NCI-H1092 treated with DMSO at 0.1 percent for 48 hours (cell line): ENCODE results near the gene PCSK9.
"Not testable (repeated sequence)": the region's sequence is repeated elsewhere in the genome, so short reads cannot be mapped to it uniquely, and the experiment has no call there.

Experiments used
- DNase-seq: peaks from one replicate; lab custom pipeline; 2025; lab: John Stamatoyannopoulos, UW

The PCSK9 gene

DNA sequence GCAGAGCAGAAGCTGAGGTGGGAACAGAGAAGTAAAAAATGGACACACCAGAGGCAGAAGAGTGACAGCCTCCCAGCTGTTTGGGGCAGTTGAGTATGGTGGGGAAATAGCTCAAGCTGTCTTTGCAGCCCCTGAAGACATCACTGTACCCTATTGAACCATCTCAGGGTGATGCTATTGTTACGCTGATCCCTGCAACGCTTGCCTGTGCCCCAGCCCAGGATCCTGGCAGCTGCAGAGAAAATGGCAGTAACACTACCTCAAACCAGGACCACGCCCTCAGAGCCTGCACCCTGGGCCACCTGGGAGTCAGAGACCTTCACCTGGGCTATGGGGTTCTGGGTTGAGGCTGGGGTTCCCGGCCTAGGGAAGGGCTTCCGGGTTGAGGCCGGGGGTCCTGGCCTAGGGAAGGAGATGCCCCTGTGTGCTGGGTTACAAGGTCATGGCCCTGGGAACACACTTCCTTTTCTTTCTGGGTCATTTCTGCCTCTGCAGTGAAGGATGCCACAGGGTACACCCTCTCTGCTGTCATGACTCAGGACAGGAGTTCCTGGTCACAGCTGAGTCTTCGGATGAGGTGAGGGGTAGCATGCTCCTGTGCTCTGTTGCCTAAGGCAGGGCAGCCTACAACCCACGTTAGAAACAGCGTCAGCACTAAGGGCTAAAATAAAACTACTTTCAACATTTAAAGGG lies 29.0 kb upstream of the PCSK9 start:
- DNase-seq: no peak

DNA sequence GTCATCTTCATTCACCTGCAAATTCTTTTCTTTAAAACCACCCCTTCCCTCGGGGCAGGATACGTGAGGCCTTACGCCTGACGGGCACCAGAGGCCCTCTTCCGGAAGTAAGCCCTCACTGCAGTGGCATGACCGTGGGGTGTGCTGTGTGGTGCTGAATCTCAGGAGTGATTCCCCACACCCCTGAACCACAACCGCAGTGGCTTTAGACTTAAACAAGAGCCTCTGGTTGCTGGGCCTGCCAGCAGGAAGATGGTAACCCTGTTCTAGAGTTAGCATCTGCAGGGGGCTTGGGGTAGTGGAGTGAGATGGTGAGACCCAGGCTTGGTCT lies 28.5 kb upstream of the PCSK9 start:
- DNase-seq: no peak

DNA sequence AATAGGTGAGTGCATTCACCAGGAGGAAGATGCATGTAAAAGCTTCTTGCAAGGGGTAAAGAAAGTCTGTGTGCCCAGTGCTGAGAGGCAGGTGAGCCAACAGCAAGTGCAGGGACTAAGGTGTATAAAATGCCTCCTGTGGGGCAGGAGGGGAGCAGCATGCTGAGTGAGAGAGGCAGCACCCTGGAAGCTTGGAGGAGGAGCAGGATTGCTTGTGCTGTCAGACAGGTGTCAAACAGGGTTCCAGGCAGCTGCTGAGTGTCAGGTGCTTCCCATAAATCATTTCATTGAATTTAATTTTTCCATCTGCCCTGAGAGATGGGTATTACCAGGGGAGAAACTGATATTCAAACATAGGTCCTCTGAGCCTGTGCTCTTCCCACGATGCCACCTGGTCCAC lies 26.7 kb upstream of the PCSK9 start:
- DNase-seq: no peak

DNA sequence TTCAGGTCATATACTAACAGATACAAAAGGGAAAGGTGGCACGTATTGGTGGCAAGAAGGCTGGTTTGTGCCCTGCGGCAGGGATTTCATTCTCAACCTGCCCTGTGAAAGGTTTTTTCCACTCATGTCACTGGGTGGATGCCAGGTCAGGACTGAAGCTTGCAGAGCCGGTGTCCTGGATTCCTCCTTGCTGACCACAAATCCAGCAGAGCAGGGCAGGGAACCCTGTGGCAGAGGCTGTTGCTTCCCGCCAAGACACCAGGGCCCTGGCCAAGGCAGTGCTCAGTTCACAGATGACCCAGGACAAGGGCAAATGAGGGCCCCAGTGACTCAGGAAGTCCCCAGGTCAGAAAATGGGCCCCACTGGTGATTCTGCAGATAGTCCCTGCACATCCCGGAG lies 24.2 kb upstream of the PCSK9 start:
- no peak for DNase-seq

DNA sequence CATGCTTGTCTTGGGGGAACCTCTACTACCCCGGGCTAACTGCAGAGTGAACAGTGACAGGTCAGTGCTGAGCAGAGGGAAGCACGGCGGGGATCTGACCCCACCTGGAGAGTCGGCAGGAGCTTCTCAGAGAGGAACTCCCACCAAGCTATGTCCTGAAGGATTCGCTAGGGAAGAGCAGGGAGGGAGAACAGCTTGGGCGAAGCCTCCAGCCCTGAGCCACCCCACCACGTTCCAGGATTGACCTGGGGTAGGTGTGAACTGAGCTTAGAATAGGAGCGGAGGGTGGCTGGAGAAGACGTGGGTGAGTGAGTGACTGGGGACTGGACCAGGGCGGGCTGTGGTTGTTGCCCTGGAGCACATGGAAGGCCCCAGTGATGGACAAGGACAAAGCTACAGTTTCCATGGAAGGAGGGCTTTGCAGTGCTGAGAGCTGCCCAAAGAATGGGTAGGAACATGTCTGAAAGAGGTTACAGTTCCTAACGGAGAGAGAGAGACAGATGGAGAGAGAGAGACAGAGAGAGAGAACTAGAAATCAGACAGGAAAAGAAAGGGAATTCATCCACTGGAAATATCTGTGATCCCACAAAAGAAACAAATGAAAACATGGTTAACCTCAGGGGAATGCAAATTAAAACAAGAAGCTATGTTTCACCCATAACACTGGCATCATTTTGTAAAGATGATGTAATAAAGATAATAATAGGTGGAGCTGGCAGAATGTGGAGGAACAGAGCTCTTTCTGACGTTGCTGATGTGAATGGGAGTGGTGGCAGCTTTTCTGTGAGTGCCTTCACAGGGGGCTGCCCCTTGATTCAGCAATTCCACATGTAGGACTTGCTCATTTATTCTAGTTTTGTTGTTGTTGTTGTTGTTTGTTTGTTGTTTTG lies 23.4 kb upstream of the PCSK9 start:
- no peak for DNase-seq

DNA sequence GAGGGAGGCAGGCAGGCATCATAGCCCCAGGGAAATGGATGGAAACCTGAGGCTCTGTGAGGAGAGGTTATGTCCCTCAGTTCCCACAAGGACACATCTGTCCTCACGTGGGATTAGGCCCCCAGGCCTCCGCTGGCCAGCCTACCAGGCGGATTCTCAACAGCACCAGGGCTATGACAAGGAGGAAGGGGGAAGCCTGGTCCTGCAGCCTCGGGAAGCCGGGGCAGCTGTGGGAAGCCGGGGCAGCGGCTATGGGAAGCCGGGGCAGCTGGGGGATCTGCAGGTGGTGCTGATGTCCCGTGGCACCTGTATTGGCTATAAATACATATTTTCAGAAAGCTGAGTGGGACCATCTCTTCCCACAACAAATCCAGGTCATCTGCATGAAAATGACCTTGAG lies 21.0 kb upstream of the PCSK9 start:
- DNase-seq: no peak

DNA sequence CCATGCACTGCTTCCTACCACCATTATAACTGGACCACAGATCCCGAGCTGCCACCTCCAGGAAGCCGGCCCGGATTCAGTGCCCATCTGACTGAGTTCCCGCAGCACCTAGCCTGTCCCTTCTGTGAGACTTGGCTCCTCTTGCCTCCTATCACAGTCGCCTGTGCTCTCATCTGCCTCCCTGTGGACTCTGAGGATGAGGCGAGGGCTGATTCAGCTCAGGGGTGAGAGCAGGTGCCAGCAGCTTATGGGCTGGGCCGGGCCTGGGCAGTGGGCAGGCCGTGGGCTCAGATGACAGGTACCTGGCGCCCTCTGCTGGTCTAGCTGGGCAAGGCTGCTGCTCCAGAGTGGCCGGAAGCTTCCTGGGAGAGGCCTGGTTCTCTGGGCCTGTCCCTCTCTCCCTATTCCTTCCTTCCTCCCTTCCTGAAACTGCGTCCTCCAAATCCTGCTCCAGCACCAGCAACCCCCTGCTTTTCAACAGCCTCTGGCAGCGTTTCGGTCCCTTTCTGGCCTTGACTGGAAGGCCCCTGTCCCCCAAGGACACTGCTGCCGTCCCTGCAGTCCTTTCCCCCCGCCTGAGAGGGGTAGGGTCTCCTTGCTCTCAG lies 17.3 kb upstream of the PCSK9 start:
- DNase-seq: peak; percentile 79

DNA sequence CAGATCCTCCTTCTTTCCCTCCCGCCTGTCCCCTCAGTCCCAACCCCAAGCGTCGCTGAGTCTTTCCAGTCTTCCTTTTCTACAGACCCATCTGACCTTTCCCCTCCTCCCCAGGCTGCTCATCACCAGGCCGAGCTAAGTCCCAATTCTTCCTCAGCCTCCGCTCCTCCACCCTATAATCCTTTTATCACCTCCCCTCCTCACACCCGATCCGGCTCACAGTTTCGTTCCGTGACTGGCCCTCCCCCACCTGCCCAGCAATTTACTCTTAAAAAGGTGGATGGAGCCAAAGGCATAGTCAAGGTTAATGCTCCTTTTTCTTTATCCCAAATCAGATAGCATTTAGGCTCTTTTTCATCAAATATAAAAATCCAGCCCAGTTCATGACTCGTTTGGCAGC lies 15.2 kb upstream of the PCSK9 start:
- DNase-seq: not testable (repeated sequence)

DNA sequence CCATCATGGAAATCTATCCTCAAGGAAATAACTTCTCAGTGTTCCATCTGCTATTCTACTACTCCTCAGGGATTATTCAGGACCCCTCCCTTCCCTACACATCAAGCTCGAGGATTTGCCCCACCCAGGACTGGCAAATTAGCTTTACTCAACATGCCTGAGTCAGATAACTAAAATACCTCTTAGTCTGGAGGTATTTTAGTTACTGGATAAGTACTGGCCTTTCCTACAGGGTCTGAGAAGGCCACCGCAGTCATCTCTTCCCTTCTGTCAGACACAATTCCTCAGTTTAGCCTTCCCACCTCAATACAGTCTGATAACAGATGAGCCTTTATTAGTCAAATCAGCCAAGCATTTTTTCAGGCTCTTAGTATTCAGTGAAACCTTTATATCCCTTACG lies 12.7 kb upstream of the PCSK9 start:
- DNase-seq: not testable (repeated sequence)

DNA sequence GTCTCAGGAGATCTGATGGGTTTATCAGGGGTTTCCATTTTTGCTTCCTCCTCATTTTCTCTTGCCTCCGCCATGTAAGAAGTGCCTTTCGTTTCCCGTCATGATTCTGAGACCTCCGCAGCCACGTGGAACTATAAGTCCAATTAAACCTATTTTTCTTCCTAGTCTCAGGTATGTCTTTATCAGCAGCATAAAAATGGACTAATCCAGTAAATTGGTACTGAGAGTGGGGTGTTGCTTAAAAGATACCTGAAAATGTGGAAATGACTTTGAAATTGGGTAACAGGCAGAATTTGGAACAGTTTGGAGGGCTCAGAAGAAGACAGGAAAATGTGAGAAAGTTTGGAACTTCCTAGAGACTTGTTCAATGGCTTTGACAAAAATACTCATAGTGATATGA lies 8.2 kb upstream of the PCSK9 start:
- DNase-seq: not testable (repeated sequence)

DNA sequence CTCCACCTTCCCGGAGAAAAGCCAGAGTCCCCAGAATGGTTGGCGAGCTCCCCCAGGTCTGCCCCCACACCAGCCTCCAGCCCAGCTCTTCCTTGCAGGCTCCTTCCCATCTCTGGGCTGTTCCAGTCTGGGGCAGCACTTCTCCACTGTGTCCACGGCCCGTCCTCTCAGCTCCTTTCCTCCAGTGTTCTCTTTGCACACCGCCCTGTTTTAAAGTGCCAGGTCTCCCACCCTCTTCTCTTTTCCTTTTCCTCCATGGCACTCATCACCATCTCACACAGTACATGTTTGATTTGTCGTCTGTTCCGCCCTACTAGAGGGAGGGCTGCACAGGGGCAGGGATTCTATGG lies 6.1 kb upstream of the PCSK9 start:
- DNase-seq: no peak

DNA sequence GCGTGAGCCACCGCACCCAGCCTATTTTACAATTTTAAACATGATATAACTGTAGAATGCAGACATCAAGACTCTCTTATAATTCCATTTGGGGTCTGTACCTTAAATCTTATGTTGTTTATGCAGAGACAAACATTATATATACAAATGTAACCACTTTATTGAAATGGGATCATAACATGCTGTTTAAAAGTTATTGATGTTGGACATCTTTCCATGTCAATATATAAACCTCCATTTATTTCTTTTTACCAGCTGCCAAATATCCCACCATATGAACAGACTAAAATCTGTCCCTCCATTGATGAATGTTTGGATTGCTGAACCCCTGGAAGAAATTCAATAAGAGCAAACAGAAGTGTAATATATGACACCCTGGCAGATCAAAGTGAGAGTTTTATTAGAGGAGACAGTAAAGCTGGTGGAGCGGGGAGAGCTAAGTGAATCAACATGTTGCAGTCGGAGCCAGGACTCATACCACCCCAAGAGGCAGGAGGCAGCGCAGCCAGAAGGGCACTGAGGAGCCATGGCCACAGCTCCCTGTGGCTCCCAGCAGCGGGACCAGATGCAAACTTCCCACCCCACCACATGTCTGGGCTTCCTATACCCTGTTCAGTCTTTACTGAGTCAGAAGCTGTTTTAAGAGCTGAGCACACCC lies 4.7 kb upstream of the PCSK9 start:
- DNase-seq: peak; percentile 67

DNA sequence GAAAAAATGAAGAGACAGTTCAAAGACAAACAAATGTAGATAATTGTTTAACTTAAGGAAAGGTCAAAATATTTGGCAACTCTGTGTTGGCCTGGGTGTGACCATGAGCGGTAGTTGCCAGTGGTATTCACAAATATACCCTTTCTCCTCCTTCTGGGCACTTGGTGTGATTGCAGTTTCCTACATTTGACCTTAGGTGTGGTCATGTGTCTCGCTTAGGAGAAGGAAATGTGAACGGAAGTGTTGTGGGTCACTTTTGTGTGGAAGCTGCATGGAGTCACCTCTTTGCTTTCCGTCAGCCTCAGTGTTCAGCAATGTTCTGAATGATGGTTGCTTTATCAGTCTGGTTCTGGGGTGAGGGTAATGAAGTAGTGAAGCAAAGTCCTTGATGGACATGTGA lies 3.4 kb upstream of the PCSK9 start:
- no peak for DNase-seq

DNA sequence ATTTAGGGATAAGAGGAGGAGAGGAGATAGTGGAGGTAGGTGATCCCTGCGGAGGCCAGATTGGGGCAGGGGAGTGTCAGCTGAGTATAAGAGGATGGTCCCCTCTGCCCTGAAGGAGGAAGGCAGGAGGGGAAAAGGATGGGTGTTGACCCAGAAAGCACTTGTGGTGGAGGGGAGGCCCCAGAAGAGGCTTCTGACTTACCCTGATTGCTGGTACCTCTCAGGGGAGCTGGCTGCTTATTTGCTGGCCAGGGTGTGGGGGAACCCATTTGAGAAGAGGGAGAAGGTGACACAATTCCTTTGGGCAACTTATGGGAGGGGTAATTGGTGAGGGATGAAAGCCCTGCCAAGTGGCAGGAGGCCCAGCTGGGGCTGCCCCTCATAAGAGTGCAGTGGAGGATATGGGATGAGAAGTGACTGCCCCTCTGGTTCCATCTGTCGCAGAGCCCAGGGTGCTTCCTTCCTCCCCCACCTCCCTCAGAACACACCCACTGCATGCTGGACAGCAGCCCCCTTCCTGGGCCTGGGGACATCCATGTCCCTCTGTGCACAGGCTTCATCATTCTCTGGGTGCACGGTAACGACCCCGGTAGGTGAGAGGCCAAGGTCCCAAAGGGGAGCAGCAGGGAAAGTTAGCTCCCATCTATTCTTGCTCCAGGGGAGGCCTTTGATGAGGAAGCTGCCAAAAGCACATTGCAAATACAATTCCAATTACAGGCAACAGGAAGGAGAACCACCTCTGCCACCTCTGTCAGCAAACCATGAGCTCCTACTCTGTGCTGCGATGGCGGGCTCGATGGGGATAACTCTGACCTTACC lies 1.4 kb upstream of the PCSK9 start:
- no peak for DNase-seq

DNA sequence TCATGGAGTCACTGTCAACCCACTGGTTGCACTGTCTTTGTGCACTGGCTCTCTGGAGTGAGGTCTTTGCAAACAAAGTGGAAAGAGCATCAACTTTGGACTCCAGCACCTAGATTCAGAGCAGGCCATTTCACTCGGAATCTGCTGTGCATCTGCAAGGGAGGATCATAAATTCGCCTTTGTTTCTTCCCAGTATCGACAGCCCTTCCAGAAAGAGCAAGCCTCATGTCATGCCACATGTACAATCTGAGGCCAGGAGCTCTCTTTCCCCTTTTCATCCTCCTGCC lies 853 bp upstream of the PCSK9 start:
- no peak for DNase-seq

DNA sequence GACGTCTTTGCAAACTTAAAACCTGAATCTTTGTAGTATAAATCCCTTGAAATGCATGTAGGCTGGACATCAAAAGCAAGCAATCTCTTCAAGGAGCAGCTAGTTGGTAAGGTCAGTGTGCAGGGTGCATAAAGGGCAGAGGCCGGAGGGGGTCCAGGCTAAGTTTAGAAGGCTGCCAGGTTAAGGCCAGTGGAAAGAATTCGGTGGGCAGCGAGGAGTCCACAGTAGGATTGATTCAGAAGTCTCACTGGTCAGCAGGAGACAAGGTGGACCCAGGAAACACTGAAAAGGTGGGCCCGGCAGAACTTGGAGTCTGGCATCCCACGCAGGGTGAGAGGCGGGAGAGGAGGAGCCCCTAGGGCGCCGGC lies 390 bp upstream of the PCSK9 start:
- DNase-seq: no peak

DNA sequence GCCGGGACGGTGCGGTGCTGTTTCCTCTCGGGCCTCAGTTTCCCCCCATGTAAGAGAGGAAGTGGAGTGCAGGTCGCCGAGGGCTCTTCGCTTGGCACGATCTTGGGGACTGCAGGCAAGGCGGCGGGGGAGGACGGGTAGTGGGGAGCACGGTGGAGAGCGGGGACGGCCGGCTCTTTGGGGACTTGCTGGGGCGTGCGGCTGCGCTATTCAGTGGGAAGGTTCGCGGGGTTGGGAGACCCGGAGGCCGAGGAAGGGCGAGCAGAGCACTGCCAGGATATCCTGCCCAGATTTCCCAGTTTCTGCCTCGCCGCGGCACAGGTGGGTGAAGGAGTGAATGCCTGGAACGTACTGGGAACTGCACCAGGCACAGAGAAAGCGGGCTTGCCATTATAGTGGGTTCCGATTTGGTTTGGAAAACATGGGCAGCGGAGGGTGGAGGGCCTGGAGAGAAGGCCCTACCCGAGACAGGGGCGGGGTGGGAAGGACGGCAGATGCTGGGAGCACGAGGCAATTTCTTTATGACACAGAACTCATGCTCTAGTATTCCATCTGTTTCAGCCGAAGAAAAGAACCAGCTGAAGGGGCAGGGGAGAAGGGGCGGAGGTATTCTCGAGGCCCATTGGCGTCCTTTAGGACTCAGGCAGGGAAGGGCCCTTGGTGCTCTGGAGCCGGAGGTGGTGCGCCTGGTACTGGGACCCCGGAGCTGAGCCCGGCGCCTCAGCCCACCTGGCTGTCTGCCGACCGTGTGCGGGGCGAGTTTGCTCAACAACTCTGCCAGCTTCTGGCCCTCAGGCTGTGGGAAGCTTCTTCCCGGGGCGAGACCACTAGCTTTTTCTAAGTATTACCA lies 960 bp downstream of the PCSK9 start:
- no peak for DNase-seq

DNA sequence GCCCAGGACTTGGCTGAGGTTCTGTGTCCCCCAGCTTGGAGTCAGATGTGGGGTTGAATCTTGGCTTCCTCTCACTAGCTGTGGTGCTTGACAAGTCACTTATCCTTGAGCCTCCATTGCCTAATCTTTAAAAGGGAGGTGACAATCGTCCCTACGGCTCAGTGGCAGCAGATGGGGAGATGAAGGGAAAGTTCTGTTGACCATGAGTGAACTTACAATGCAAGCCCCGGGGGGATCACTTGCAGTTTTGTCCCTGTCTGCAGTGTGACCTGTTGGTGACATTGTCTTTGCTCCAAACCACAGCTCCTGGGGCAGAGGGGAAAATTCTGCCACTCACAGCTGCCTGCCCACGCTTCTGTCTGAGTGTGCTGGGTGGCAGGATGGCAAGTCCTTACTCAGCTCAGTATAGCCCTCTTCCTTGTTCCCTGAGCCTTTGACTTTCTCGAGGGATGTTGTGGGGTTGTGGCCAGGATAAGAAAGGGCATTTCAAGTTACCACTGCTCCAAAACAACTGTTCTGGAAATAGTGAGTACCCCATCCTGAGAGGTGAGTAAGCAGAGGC lies 1.7 kb downstream of the PCSK9 start:
- DNase-seq: no peak

DNA sequence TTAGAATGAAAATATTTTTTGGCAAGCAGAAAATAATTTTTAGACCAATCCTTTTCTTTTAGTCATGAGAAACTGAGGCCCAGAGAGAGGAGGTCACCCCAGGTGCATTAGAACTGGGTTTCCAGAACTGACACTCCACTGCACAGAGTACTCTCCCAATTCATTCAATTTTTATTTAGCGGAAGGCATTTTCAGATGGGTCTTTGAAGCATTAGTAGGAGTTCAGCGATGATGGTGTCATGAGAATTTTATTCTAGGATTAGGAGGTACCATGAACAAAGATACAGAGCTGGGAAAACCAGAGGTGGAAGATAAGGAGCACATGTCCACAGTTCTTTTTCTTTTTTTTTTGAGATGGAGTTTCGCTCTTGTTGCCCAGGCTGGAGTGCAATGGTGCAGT lies 2.3 kb downstream of the PCSK9 start:
- no peak for DNase-seq

DNA sequence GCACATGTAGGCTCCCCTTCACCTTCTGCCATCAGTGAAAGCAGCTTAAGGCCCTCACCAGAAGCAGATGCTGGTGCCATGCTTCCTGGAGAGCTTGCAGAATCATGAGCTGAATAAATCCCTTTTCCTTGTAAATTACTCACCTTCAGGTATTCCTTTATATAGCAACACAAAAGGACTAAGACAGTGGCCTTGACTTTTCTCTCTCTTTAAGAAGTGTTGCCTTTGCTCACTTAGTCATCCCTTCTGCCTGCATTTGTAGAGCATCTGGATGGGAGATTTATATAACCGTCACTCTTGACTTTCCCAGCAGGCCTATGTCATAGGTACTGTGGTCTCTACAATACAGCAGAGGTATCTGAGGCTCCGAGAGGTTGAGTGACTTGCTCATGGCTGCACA lies 3.7 kb downstream of the PCSK9 start:
- no peak for DNase-seq

DNA sequence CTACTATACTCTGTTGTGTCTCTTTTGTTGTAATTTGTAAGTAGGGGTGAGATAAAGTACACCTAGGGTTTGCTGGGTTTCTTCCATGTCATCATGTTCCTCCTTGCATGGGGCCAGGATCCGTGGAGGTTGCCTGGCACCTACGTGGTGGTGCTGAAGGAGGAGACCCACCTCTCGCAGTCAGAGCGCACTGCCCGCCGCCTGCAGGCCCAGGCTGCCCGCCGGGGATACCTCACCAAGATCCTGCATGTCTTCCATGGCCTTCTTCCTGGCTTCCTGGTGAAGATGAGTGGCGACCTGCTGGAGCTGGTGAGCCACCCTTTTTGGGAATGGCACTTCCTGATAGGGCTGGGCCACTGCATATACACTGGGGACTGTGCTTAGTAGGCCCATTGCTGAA lies 4.4 kb downstream of the PCSK9 start:
- no peak for DNase-seq
